Neural progenitor cell (in vitro differentiated cells): ENCODE measurements around the gene DIRAS1. TPM values are rescaled to one million over a fixed set of nuclear protein-coding genes. Genes with fewer than 3 reads are reported as not detected.

Experiments
- DNase-seq: peaks from one replicate; pipeline ENCODE4 v3.0.0-alpha.2; 2016; ENCODE audit warnings: low spot score
- H2AFZ ChIP-seq: fragments of 200-600 bp; sonication (generic); replicated peaks from 2 replicates; pipeline ENCODE4 v1.6.1; 2016; ENCODE audit warnings: antibody characterized with exemption
- H3F3A ChIP-seq: fragments of 200-600 bp; sonication (generic); 2 replicates; pipeline ENCODE4 v1.6.1; 2016; ENCODE audit warnings: antibody characterized with exemption, low read depth
- H3K27ac ChIP-seq: fragments of 200-600 bp; sonication (generic); 2 replicates; pipeline ENCODE4 v1.5.1; 2016; ENCODE audit warnings: mild to moderate bottlenecking
- H3K27me3 ChIP-seq: fragments of 200-600 bp; sonication (generic); 2 replicates; pipeline ENCODE4 v1.6.1; 2016; ENCODE audit warnings: mild to moderate bottlenecking, moderate library complexity
- H3K36me3 ChIP-seq: fragments of 200-600 bp; sonication (generic); 2 replicates; pipeline ENCODE4 v1.5.1; 2016
- H3K4me1 ChIP-seq: fragments of 200-600 bp; sonication (generic); 2 replicates; pipeline ENCODE4 v1.6.1; 2016; ENCODE audit warnings: mixed run types
- H3K4me2 ChIP-seq: fragments of 200-600 bp; sonication (generic); 2 replicates; pipeline ENCODE4 v1.6.1; 2016
- H3K4me3 ChIP-seq: fragments of 200-600 bp; sonication (generic); 2 replicates; pipeline ENCODE4 v1.5.1; 2016
- H3K79me2 ChIP-seq: fragments of 200-600 bp; sonication (generic); 2 replicates; pipeline ENCODE4 v1.6.1; 2016; ENCODE audit warnings: low read depth
- H3K9ac ChIP-seq: fragments of 200-600 bp; sonication (generic); 2 replicates; pipeline ENCODE4 v1.6.1; 2016
- H3K9me3 ChIP-seq: fragments of 200-600 bp; sonication (generic); 2 replicates; pipeline ENCODE4 v1.5.1; 2016; ENCODE audit warnings: low read depth
- H4K20me1 ChIP-seq: fragments of 200-600 bp; sonication (generic); 2 replicates; pipeline ENCODE4 v1.6.1; 2016; ENCODE audit warnings: low read depth
- H3K27ac Mint-ChIP-seq: 3 replicates; pipeline ENCODE4 v1.8.0; 2021; ENCODE audit warnings: mixed read lengths
- H3K27me3 Mint-ChIP-seq: 2 replicates; pipeline ENCODE4 v1.8.0; 2022; ENCODE audit warnings: low read depth, mild to moderate bottlenecking, inconsistent platforms, moderate library complexity, mixed read lengths; ENCODE audit not compliant: insufficient read depth
- H3K36me3 Mint-ChIP-seq: 3 replicates; pipeline ENCODE4 v1.8.0; 2021; ENCODE audit warnings: mixed read lengths
- H3K4me1 Mint-ChIP-seq: 3 replicates; pipeline ENCODE4 v1.8.0; 2021; ENCODE audit warnings: mixed read lengths
- H3K4me3 Mint-ChIP-seq: 3 replicates; pipeline ENCODE4 v1.8.0; 2021; ENCODE audit warnings: mild to moderate bottlenecking, moderate library complexity, mixed read lengths
- H3K9me3 Mint-ChIP-seq: 3 replicates; pipeline ENCODE4 v1.8.0; 2020; ENCODE audit warnings: mixed read lengths
- CTCF ChIP-seq: fragments of 200-600 bp; sonication (generic); IDR thresholded peaks from 2 replicates; pipeline ENCODE4 v1.5.1; 2017; ENCODE audit warnings: antibody characterized with exemption, mild to moderate bottlenecking
- EZH2 ChIP-seq: fragments of 200-600 bp; sonication (generic); IDR thresholded peaks from 2 replicates; pipeline ENCODE4 v1.6.1; 2017; ENCODE audit warnings: antibody characterized with exemption, mild to moderate bottlenecking, moderate library complexity
- EZH2phosphoT487 ChIP-seq: fragments of 200-600 bp; sonication (generic); IDR thresholded peaks from 2 replicates; pipeline ENCODE4 v1.6.1; 2017; ENCODE audit warnings: antibody characterized with exemption
- total RNA-seq: library from RNA; depleted of rRNA; stranded (reverse); fragments of >200 nt; gene quantifications from 2 replicates; pipeline ENCODE4 v1.2.3, GENCODE V29; 2015; ENCODE audit warnings: low replicate concordance

The DIRAS1 gene
- total RNA-seq, 1 donor from 2014 or later: 2.7 TPM

GRCh38 chr19:2723747-2724146 is 2.6 kb upstream of the DIRAS1 start:
- no peak overlapping the region for H3K9ac ChIP-seq
- peaks cover 15% of the 10 kb centered on the region for H3K4me1 ChIP-seq
- no peaks in the 10 kb centered on the region for H3K9me3 ChIP-seq
- peaks cover 22% of the 10 kb centered on the region for H4K20me1 ChIP-seq
- Mint-ChIP-seq H3K27ac (no peak overlapping the region), H3K4me1 (peaks cover 16% of the 10 kb centered on the region), H3K9me3 (no peaks in the 10 kb centered on the region), H3K36me3 (no peaks in the 10 kb centered on the region), H3K4me3 (no peak overlapping the region), H3K27me3 (peaks cover 13% of the 10 kb centered on the region)
- no peak overlapping the region for H3K4me3 ChIP-seq
- peaks cover 65% of the 10 kb centered on the region for H3K27me3 ChIP-seq
- H3K4me2 ChIP-seq: no peak overlapping the region
- TF ChIP-seq CTCF (no peak), EZH2phosphoT487 (no peak), EZH2 (no peak)
- H3K36me3 ChIP-seq: no peaks in the 10 kb centered on the region
- no peaks in the 10 kb centered on the region for H3K79me2 ChIP-seq
- no peak overlapping the region for H2AFZ ChIP-seq
- DNase-seq: no peak
- H3F3A ChIP-seq: peaks cover 21% of the 10 kb centered on the region
- no peak overlapping the region for H3K27ac ChIP-seq

DNA sequence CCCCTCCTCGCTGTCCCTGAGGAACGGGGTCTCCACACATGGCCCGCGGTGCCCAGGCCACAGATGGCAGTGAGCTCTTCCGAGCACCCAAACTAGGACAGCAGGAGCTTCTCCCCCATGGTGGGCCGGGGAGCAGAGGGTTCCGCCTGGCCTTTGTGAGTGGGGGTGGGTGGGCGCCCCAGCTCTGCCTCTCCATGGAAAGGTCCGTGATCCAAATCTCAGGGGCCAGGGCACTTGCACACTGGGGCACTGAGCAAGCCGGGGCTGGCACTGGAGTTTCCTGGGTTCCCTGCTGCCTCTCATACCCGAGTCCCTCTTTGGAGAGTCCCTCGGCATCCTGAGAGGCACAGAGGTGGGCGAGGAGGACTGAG is 2.2 kb upstream of the DIRAS1 start:
- Mint-ChIP-seq H3K36me3 (no peaks in the 10 kb centered on the region), H3K27me3 (peaks cover 16% of the 10 kb centered on the region), H3K4me3 (no peak overlapping the region), H3K9me3 (no peaks in the 10 kb centered on the region), H3K27ac (no peak overlapping the region), H3K4me1 (peaks cover 16% of the 10 kb centered on the region)
- TF ChIP-seq CTCF: no peak
- no peak for TF ChIP-seq EZH2
- TF ChIP-seq EZH2phosphoT487: no peak
- Histone ChIP-seq H2AFZ (no peak overlapping the region), H3F3A (peaks cover 21% of the 10 kb centered on the region), H3K4me3 (no peak overlapping the region), H3K36me3 (no peaks in the 10 kb centered on the region), H4K20me1 (peaks cover 23% of the 10 kb centered on the region), H3K27ac (no peak overlapping the region), H3K4me1 (peaks cover 15% of the 10 kb centered on the region), H3K4me2 (no peak overlapping the region), H3K9ac (no peak overlapping the region), H3K79me2 (no peaks in the 10 kb centered on the region), H3K9me3 (no peaks in the 10 kb centered on the region), H3K27me3 (peaks cover 65% of the 10 kb centered on the region)
- no peak for DNase-seq

DNA sequence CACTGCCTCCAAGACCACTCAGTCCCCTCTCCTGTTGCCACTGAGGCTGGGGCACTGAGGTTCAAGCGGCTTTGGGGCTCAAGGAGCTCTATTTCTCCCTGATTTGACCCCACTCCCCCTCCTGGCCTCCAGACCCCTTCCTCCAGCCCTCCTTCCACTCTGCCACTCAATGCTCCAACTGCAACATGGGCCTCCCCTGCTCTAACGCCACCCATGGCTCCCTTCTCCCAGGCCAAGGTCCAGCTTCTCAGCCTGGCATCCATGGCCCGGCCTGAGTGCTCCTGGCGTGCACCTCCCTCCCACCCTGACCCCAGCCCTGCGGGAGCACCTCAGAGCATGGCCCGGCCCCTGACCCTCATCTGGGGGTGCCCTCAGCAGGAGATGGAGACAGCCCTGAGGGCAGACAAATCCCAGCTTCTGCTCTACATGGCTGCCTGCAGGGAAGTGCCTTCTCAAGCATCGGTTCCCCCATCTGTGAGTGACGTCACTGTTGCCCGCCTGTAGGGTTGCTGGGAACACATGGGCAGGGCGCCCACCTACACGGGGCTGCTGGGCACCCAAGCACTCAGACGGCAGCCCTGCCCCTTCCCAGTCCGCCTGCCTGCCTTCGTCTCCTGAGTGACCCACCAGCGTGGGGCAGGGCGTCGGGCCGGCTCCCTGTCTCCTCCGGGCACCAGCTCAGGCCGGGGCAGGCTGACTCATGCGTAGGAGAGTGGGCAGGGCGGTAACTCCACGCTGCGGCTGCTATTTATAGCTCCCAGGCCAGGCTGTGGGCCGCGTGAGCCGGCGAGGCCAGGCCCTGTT is 1.6 kb upstream of the DIRAS1 start:
- Histone ChIP-seq H3K27ac (no peak overlapping the region), H2AFZ (no peak overlapping the region), H3K9me3 (no peaks in the 10 kb centered on the region), H4K20me1 (peaks cover 23% of the 10 kb centered on the region), H3K27me3 (peaks cover 60% of the 10 kb centered on the region), H3K4me1 (peaks cover 15% of the 10 kb centered on the region), H3K4me3 (no peak overlapping the region), H3K36me3 (no peaks in the 10 kb centered on the region), H3F3A (peaks cover 21% of the 10 kb centered on the region), H3K4me2 (no peak overlapping the region), H3K9ac (no peak overlapping the region), H3K79me2 (no peaks in the 10 kb centered on the region)
- Mint-ChIP-seq H3K9me3 (no peaks in the 10 kb centered on the region), H3K27me3 (peaks cover 16% of the 10 kb centered on the region), H3K4me1 (peaks cover 16% of the 10 kb centered on the region), H3K36me3 (peaks cover 3% of the 10 kb centered on the region), H3K4me3 (peak overlapping the region; percentile 87), H3K27ac (no peak overlapping the region)
- TF ChIP-seq CTCF: no peak
- TF ChIP-seq EZH2phosphoT487: no peak
- no peak for TF ChIP-seq EZH2
- no peak for DNase-seq
